Measurements from ENCODE around the gene ITGB3. TPM values are rescaled to one million over a fixed set of nuclear protein-coding genes. Genes with fewer than 3 reads are reported as not detected.

The ITGB3 gene
- total and polyA plus RNA-seq, 2 of the 8 experiments (the other 6 are each of a cell fraction or from before 2014, with no cell fraction given), result 0.08 to 0.09 TPM

Small RNA genes within 50 kb of the gene (small RNA-seq; reads per million reads assigned to genes)
- gene RNU7-186P (ENCODE audit: insufficient read depth), result not detected

Other genes starting within 250 kb of the ITGB3 start
- gene CDC27, start 64.5 kb upstream of the ITGB3 start, total RNA-seq (2021; fragmentation: NEBNext Ultra II Directional; extraction: Animal tissue kit (Norgen Biotek cat#: 25700)), result 87.5 and 93.7 TPM in 2 replicates
- gene CDC27, start 64.5 kb upstream of the ITGB3 start, polyA plus RNA-seq (2011; rRNA removed), result 26.0 and 41.9 TPM in 2 replicates
- gene MYL4, start 44.5 kb upstream of the ITGB3 start, total RNA-seq (2021; fragmentation: NEBNext Ultra II Directional; extraction: Animal tissue kit (Norgen Biotek cat#: 25700)), result not detected in 2 replicates
- 0.12 and 0.13 TPM in 2 replicates for gene MYL4, start 44.5 kb upstream of the ITGB3 start, polyA plus RNA-seq (2011; rRNA removed)
- gene EFCAB13, start 70.1 kb downstream of the ITGB3 start, total RNA-seq (2021; fragmentation: NEBNext Ultra II Directional; extraction: Animal tissue kit (Norgen Biotek cat#: 25700)), result 1.3 and 2.0 TPM in 2 replicates
- gene EFCAB13, start 70.1 kb downstream of the ITGB3 start, polyA plus RNA-seq (2011; rRNA removed), result 0.12 and 0.47 TPM in 2 replicates